Measurements from ENCODE around the gene TP53INP2. TPM values are rescaled to one million over a fixed set of nuclear protein-coding genes. Genes with fewer than 3 reads are reported as not detected.

Gene TP53INP2
- polyA plus RNA-seq, 1 of the 3 experiments (the other 2 are of a cell fraction) = 6.4 TPM

DNA sequence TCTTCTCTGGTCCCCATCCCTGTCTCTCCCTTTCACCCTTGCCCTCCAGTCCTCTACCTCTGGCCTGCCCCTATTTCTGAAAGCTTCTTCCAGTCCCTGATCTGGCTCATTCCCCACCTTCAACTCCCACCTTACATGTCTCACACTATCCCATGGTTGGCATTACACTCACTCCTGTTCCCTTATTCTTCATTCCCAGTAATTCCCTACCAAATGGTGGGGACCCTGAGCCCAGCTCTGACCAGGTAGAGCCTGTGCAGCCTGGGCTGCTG lies 6.4 kb downstream of the TP53INP2 start:
- H3K9ac ChIP-seq = no peak overlapping the region
- DNase-seq = no peak
- TF ChIP-seq, protein P1, sequence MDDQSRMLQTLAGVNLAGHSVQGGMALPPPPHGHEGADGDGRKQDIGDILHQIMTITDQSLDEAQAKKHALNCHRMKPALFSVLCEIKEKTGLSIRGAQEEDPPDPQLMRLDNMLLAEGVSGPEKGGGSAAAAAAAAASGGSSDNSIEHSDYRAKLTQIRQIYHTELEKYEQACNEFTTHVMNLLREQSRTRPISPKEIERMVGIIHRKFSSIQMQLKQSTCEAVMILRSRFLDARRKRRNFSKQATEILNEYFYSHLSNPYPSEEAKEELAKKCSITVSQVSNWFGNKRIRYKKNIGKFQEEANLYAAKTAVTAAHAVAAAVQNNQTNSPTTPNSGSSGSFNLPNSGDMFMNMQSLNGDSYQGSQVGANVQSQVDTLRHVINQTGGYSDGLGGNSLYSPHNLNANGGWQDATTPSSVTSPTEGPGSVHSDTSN (IDR thresholded peaks at IDR 0.05) = no peak
- TF ChIP-seq NRF1 (IDR thresholded peaks at IDR 0.05; ENCODE audit: low read depth, low read length) (no peak), MXI1 (IDR thresholded peaks at IDR 0.05; ENCODE audit: low read depth, low read length) (no peak), GATA2 (CRISPR knock-in tag; IDR thresholded peaks at IDR 0.05) (no peak), ZBTB33 (IDR thresholded peaks at IDR 0.05; ENCODE audit: borderline replicate concordance, low read depth) (no peak), GABPA (IDR thresholded peaks at IDR 0.05; ENCODE audit: low read depth) (no peak), SMC3 (IDR thresholded peaks at IDR 0.05; ENCODE audit: low read depth, low read length) (no peak), EP300 (IDR thresholded peaks at IDR 0.05; ENCODE audit: borderline replicate concordance in 1 of 2, low read depth in 1 of 2, low read length in 1 of 2) (no peak), JUND (IDR thresholded peaks at IDR 0.05) (no peak), IRF3 (IDR thresholded peaks at IDR 0.05; ENCODE audit: low read depth, low read length) (no peak), RCOR1 (IDR thresholded peaks at IDR 0.05; ENCODE audit: low read length) (no peak)
- H3K79me2 ChIP-seq (ENCODE audit: insufficient read depth) = no peaks in the 10 kb centered on the region
- H2AFZ ChIP-seq (ENCODE audit: low read depth) = no peak overlapping the region
- peaks cover 37% of the 10 kb centered on the region for H3F3A ChIP-seq (replicated peaks; ENCODE audit: insufficient read depth)
- H4K20me1 ChIP-seq (ENCODE audit: insufficient read depth) = peaks cover 35% of the 10 kb centered on the region
- no peak overlapping the region; a peak in 1 of 4 replicates for H3K4me3 ChIP-seq (ENCODE audit: low read depth in 2 of 2, low read length in 1 of 2)
- H3K4me2 ChIP-seq = 0 out of 2 replicates have a peak overlapping the region, but pooled peaks have one; percentile 80
- ChIA-PET POLR2A (interaction anchor here (0.6 kb wide), 1 partner anchor 9 kb away, joined by 5 read pairs; no protein-coding TSS in a partner anchor), CTCF (interaction anchor here (0.9 to 1.2 kb wide), 2 partner anchors 11 to 174 kb away, joined by 3 read pairs; no protein-coding TSS in a partner anchor)
- H3K27me3 ChIP-seq (ENCODE audit: insufficient read depth) = no peaks in the 10 kb centered on the region
- H3K9me3 ChIP-seq = no peaks in the 10 kb centered on the region
- no peak overlapping the region for H3K27ac ChIP-seq (ENCODE audit: low read depth in 2 of 2, low read length in 1 of 2)
- H3K4me1 ChIP-seq (ENCODE audit: control insufficient read depth in 1 of 2, insufficient read depth in 2 of 2, low read depth in 1 of 2, low read length in 1 of 2) = peaks cover 20 to 27% of the 10 kb centered on the region in 2 experiments
- no peaks in the 10 kb centered on the region for H3K9me2 ChIP-seq
- H3K36me3 ChIP-seq (replicated peaks in 1 of 2; ENCODE audit: control insufficient read depth in 1 of 2, insufficient read depth in 2 of 2, low read length in 1 of 2) = peaks cover 9 to 20% of the 10 kb centered on the region in 2 experiments

DNA sequence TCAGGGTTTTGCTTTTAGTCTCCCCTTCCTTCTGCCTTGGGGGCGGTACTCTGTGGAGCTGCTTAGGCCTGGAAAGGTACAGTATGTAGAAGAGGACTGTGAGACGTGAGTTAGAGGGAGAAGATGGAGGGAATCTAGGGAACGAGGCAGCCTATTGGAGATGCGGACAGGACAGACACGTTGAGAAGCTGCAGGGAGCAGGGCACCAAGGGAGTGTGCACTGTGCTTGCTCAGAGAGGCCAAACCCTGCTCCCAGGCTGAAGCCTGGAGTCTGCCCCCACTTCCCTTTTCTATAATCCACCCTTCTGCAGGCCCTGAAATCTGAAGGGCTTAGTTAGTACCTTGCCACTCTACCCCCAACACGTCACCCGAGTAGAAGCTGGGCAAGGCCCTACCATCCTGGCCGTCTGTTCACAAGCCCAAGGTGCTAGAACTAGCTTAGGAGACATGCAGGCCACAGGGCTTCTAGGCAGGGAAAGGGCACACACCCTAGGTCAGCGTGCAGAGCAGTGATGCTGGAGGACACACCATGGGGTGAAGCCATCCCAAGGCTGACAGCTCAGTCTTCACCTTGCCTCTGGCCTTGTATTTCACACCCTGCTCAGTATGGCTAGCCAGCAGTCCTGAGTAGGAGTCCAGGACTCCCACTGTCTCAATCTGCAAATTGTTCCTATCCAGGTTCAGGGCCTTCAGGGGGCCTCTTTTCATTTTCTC lies 6.9 kb downstream of the TP53INP2 start:
- H3K9ac ChIP-seq = no peak overlapping the region
- CTCF ChIA-PET = interaction anchor here (0.9 to 1.2 kb wide), 5 partner anchors 12 to 174 kb away, joined by 3 to 5 read pairs (median 3); partner anchors contain the start of gene MAP1LC3A
- TF ChIP-seq EZH2phosphoT487 (IDR thresholded peaks at IDR 0.05; ENCODE audit: borderline replicate concordance, low read depth) (no peak), TAF1 (IDR thresholded peaks at IDR 0.05; ENCODE audit: borderline replicate concordance, low read depth, low read length) (no peak), MEF2A (IDR thresholded peaks at IDR 0.05; ENCODE audit: borderline replicate concordance, low read depth) (no peak), USF2 (IDR thresholded peaks at IDR 0.05; ENCODE audit: borderline replicate concordance, low read depth, low read length) (no peak), NFIC (IDR thresholded peaks at IDR 0.05; ENCODE audit: borderline replicate concordance) (no peak), ELF1 (IDR thresholded peaks at IDR 0.05) (no peak), EP300 (IDR thresholded peaks at IDR 0.05; ENCODE audit: borderline replicate concordance in 1 of 2, low read depth in 1 of 2, low read length in 1 of 2) (no peak), NRF1 (IDR thresholded peaks at IDR 0.05; ENCODE audit: low read depth, low read length) (no peak), SMC3 (IDR thresholded peaks at IDR 0.05; ENCODE audit: low read depth, low read length) (no peak), YY1 (IDR thresholded peaks at IDR 0.05; ENCODE audit: low read depth) (no peak), MXI1 (IDR thresholded peaks at IDR 0.05; ENCODE audit: low read depth, low read length) (no peak)
- TF ChIP-seq, protein P2, sequence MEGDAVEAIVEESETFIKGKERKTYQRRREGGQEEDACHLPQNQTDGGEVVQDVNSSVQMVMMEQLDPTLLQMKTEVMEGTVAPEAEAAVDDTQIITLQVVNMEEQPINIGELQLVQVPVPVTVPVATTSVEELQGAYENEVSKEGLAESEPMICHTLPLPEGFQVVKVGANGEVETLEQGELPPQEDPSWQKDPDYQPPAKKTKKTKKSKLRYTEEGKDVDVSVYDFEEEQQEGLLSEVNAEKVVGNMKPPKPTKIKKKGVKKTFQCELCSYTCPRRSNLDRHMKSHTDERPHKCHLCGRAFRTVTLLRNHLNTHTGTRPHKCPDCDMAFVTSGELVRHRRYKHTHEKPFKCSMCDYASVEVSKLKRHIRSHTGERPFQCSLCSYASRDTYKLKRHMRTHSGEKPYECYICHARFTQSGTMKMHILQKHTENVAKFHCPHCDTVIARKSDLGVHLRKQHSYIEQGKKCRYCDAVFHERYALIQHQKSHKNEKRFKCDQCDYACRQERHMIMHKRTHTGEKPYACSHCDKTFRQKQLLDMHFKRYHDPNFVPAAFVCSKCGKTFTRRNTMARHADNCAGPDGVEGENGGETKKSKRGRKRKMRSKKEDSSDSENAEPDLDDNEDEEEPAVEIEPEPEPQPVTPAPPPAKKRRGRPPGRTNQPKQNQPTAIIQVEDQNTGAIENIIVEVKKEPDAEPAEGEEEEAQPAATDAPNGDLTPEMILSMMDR (IDR thresholded peaks at IDR 0.05) = no peak

More for the DNA sequence above, 6.9 kb downstream of the TP53INP2 start:
- Histone ChIP-seq H3K27ac (ENCODE audit: low read depth in 2 of 2, low read length in 1 of 2) (no peak overlapping the region), H3K4me3 (ENCODE audit: low read depth in 2 of 2, low read length in 1 of 2) (no peak overlapping the region), H3F3A (replicated peaks; ENCODE audit: insufficient read depth) (peaks cover 33% of the 10 kb centered on the region), H3K9me3 (no peaks in the 10 kb centered on the region), H3K36me3 (replicated peaks in 1 of 2; ENCODE audit: control insufficient read depth in 1 of 2, insufficient read depth in 2 of 2, low read length in 1 of 2) (peaks cover 9 to 20% of the 10 kb centered on the region in 2 experiments), H3K4me2 (no peak overlapping the region), H3K4me1 (ENCODE audit: control insufficient read depth in 1 of 2, insufficient read depth in 2 of 2, low read depth in 1 of 2, low read length in 1 of 2) (peaks cover 16 to 21% of the 10 kb centered on the region in 2 experiments; a peak in 3 of 4 replicates), H3K9me2 (no peaks in the 10 kb centered on the region), H3K27me3 (ENCODE audit: insufficient read depth) (no peaks in the 10 kb centered on the region), H2AFZ (ENCODE audit: low read depth) (no peak overlapping the region), H4K20me1 (ENCODE audit: insufficient read depth) (peaks cover 35% of the 10 kb centered on the region), H3K79me2 (ENCODE audit: insufficient read depth) (no peaks in the 10 kb centered on the region)
- 97% methylated on average over 8 of the region's 9 CpGs for WGBS (ENCODE audit: low lambda C conversion rate)
- no peak for DNase-seq
- POLR2A ChIA-PET = interaction anchor here (0.6 kb wide), 1 partner anchor 10 kb away, joined by 5 read pairs; no protein-coding TSS in a partner anchor
